GM23338 (cell line): ENCODE measurements around the gene ELL3.

Experiments
- EZH2phosphoT487 ChIP-seq: fragments of 200-600 bp; sonication (generic); IDR thresholded peaks from one replicate; pipeline ENCODE4 v1.8.1; 2018; ENCODE audit warnings: antibody characterized with exemption; ENCODE audit not compliant: unreplicated experiment
- TF ChIP-seq, protein P1 (sequence below), 2 experiments: fragments of 200-600 bp in 1 of 2; sonication (generic) in 1 of 2; conservative IDR thresholded peaks; 2 replicates each; pipeline versions ENCODE4 v1.5.1 to v1.6.1; 2016 to 2017; ENCODE audit warnings: antibody characterized with exemption in 2 of 2, low read depth in 2 of 2, mild to moderate bottlenecking in 2 of 2, moderate library complexity in 1 of 2
- TF ChIP-seq, protein P2 (sequence below): IDR thresholded peaks from one replicate; pipeline ENCODE4 v1.6.1; 2018; ENCODE audit warnings: antibody characterized with exemption; ENCODE audit not compliant: unreplicated experiment

DNA sequence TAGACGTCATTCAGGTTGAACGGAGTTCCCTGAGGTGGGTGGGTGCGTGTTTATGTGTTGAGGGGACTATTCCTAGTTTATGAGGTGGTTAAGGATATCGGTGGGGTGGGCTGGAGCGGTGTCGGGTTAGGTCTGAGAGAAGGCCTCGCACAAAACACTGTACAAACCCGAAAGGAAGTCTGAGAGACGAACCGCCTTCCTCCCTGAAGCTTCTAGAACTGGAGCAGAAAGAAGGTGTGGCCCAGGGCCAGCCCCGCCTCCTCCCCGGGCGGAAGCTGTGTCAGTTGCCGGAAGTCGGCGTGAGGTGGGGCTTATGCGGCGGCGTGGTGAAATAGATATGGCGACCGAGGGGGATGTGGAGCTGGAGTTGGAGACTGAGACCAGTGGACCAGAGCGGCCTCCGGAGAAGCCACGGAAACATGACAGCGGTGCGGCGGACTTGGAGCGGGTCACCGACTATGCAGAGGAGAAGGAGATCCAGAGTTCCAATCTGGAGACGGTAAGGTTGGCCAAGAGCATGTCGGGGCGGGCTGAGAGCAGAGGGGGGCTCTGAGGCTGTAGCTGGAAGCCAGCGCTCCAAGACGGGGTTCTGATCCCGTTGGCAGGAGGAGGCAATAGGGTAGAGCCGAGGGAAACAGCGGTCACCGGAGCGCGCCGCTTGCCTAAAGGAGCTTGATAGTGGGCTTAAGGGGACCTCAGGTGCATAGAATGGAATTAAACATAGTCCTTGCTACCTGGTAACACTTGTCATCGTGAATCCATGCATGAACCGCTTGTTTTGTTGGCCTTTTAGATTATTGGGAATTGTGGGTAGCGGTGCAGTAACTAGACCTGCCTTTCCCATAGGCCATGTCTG is 23.7 kb upstream of the ELL3 start, which contains the start of gene HYPK:
- TF ChIP-seq EZH2phosphoT487, result no peak
- TF ChIP-seq, protein P1, sequence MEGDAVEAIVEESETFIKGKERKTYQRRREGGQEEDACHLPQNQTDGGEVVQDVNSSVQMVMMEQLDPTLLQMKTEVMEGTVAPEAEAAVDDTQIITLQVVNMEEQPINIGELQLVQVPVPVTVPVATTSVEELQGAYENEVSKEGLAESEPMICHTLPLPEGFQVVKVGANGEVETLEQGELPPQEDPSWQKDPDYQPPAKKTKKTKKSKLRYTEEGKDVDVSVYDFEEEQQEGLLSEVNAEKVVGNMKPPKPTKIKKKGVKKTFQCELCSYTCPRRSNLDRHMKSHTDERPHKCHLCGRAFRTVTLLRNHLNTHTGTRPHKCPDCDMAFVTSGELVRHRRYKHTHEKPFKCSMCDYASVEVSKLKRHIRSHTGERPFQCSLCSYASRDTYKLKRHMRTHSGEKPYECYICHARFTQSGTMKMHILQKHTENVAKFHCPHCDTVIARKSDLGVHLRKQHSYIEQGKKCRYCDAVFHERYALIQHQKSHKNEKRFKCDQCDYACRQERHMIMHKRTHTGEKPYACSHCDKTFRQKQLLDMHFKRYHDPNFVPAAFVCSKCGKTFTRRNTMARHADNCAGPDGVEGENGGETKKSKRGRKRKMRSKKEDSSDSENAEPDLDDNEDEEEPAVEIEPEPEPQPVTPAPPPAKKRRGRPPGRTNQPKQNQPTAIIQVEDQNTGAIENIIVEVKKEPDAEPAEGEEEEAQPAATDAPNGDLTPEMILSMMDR (conservative IDR thresholded peaks at IDR 0.05; ENCODE audit: low read depth in 2 of 2), result no peak
- TF ChIP-seq, protein P2, sequence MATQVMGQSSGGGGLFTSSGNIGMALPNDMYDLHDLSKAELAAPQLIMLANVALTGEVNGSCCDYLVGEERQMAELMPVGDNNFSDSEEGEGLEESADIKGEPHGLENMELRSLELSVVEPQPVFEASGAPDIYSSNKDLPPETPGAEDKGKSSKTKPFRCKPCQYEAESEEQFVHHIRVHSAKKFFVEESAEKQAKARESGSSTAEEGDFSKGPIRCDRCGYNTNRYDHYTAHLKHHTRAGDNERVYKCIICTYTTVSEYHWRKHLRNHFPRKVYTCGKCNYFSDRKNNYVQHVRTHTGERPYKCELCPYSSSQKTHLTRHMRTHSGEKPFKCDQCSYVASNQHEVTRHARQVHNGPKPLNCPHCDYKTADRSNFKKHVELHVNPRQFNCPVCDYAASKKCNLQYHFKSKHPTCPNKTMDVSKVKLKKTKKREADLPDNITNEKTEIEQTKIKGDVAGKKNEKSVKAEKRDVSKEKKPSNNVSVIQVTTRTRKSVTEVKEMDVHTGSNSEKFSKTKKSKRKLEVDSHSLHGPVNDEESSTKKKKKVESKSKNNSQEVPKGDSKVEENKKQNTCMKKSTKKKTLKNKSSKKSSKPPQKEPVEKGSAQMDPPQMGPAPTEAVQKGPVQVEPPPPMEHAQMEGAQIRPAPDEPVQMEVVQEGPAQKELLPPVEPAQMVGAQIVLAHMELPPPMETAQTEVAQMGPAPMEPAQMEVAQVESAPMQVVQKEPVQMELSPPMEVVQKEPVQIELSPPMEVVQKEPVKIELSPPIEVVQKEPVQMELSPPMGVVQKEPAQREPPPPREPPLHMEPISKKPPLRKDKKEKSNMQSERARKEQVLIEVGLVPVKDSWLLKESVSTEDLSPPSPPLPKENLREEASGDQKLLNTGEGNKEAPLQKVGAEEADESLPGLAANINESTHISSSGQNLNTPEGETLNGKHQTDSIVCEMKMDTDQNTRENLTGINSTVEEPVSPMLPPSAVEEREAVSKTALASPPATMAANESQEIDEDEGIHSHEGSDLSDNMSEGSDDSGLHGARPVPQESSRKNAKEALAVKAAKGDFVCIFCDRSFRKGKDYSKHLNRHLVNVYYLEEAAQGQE, result no peak
